ENCODE results near the gene CCNH.

Gene CCNH

GRCh38 chr5:87403409-87403808, 9.3 kb downstream of the CCNH start:
- no peak for DNase-seq

- no peak for DNase-seq
Observed at GRCh38 chr5:87401626-87402025, 11.1 kb downstream of the CCNH start.

DNA sequence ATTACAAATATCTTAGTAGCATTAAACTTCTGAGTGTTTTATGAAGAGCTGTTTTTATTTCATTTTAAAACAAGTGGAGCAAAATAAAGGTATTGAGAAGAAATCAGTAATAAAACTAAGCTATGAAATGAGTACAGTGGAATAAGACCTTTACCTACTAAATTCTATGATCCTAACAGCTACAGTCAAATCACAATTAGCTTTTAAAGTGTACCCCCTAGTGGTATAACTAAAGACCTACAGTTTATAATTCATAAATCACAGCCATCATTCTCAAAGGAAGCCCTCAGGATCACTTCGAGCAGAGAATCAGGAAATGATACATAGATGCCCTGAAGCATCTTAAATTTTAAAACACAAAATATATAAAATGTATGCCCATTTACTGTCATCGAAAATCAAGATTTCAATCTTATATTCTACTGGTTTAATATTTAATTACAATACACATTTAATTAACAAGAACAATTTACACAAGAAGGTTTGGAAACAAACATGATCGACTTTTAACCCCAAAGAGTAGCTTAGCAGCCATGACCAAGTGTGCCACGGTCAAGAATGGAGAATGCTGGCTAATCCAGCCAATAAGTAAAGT, 12.3 kb downstream of the CCNH start:
- peak; percentile 42 for DNase-seq

DNA sequence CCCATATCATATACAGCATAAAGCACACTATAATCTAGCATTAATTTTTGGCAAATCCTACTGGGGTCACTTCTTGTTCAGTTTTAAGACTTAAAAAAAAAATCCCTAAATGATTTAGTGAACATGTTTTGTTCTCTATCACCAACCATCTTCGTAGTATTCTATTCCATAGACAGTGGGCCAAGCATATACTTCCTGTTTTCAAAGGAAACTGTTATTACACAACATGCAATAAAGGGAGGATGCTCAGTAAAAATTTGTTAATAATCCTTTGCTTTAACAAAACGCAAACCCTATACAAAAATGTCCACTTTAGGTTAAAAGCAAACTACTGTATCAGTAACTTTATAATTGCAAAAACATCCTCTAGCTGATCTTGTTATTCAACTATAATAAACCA, 13.0 kb downstream of the CCNH start:
- no peak for DNase-seq

DNA sequence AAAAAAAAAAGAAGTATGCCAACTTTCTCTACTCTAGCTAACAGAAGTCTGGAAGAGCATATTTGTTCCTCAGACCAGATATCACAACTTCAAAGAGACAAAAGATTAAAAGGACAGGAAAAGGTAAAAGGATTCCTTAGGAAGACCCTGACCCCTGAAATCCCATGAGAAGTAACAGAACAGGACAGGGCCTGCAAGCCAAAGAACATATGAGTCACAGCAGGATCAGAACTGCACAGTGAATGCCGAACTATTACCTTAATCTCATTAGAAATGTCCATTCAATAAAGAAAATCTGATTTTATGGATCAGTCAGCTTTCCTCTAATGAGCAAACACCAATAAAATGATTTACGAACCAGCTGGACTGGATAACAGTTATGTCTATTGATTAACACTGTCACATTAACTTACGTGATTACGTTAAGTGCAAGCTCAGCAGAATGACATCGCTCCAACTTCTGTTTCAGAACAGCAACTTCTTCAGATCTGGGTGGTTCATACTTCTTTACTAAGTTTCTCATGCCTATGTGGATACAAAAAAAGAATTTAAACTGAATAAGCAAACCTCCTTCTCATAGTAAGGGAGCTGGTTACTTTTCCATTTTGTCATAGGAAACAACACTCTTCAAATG, 13.6 kb downstream of the CCNH start:
- DNase-seq = no peak

DNA sequence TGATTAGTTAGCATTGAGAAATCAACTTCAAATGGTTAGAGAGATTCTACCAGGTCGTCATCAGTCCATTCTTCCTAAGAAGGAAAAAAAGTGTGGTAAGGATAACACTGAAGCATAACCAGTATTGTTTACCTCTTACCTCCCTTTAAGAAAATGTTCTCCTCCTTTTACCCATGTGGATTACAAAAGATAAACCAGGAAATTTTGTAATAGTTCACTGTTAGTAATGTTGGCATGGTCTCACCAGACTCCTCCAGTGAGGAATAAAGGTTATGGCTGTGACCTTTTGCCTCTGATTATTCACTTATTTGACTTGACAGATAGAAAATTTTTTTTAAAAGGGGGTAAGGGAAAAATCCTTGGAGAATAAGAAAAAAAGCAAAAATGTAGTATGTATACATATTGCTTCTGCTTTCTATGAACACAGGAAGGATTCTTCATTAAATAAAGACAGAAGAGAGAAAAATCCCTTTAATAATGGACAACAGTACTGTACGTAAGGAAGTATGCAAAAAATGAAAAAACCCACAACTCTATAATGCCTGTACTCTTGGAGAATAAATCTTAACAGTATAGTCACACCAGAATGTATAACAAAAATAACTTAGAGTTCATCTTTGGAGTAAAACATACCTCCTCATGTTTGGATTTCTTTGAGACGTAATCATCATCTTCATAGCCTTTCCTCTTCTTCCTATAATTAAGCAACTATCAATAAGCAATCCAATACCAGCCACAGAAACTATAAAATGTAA, 18.1 kb downstream of the CCNH start:
- peak; percentile 52 for DNase-seq

GRCh38 chr5:87393331-87393730, 19.4 kb downstream of the CCNH start:
- DNase-seq = peak; percentile 86

- peak; percentile 11 for DNase-seq
Observed at GRCh38 chr5:87392801-87393200, 19.9 kb downstream of the CCNH start.

DNA sequence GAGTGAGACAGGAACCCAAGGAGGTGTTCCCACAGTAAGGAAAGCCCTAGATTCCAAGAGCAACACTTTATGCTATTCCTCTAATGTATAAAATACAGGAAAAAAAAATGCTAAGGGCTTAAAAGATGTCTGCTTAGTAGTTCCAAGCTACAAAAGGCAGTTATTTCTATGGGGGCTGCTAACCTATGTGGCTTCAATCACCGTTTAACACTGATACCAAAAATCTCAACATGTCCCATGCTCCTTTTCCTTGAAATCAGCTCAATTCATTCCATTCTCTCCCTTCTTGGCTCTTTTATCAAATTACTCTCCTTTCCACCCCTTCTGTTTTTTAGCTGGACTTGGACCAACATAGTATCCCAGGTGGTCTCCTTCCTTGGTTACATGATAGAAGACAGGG, 20.6 kb downstream of the CCNH start:
- DNase-seq = no peak

- DNase-seq = peak; percentile 31
Observed at GRCh38 chr5:87390576-87391199, 22.0 kb downstream of the CCNH start.

DNA sequence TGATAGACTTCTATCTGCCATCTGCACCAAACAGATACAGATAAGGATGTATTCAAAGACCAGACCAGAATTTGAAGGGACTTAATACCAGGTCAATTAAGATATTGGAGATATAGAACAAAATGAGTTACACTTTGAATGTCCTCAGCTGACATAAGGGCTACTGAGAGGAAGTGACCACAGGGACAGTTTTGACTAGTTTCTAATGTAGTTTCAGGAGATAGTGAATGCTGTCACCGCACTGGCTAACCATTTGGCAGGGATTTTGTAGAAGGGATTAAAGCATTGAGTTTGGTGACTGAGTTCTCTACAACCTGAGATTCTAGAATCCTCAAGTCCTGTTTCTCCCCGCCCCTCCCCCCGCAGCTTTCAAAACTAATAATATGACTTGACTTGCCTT, 22.7 kb downstream of the CCNH start:
- no peak for DNase-seq

- no peak for DNase-seq
Observed at GRCh38 chr5:87389296-87390034, 23.3 kb downstream of the CCNH start.

DNA sequence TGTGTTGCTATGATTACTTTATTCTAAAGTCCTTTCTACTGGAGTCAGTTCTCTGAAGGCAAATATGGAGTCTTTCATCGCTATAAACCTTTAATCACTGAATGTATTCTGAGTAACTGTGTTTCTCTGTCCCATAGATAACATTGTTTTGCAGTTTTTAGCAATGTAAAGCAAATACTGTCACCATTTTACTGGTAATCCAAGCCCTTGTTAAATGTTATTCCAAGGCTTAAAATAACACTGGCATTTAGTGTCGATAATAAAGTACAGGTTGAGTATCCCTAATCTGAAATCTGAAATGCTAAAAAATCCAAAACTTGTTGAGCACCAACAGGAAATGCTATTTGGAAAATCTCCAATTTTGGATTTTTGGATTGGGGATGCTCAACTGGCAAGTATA, 24.6 kb downstream of the CCNH start:
- DNase-seq = no peak

DNA sequence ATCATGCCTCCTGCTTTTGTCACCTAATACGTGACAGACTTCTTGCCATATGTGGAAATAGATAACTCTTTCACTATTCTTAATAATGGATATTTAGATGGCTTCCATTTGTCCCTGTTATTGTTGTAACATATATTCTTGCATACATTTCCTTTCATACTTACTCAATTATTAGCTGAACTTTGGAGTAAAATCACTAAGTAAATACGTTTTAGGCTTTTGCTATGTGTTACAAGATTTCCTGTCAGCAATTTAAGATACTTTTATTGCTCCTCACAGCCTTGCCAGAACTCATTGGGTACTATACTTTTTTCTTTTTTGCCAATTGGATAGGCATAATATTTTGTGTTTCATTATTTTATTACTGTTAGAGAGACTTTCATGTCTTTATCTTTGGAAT, 26.9 kb downstream of the CCNH start:
- DNase-seq = no peak

- peak; percentile 32 for DNase-seq
Observed at GRCh38 chr5:87383216-87383615, 29.5 kb downstream of the CCNH start.

- DNase-seq = no peak
Observed at GRCh38 chr5:87382224-87382623, 30.5 kb downstream of the CCNH start.

- DNase-seq = no peak
Observed at GRCh38 chr5:87372705-87373104, 40.0 kb downstream of the CCNH start.

DNA sequence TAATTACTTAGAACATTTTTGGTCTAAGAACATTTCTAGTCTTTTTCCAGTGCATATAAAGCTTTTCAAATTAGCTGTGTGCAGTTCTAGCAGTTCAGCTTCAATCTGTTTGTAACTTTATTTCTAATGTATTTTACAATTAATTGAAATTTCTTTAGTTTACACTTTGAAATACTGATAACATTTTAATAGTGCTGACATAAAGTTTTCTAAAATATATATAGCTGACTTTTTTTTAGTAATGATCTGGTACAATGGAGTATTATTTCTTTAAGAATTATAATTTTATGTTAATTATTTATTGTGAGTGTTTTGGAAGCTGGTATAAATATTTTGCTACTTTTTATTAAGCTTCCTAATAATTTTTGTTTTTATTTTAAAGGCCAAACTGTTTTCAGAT, 43.3 kb downstream of the CCNH start:
- no peak for DNase-seq

DNA sequence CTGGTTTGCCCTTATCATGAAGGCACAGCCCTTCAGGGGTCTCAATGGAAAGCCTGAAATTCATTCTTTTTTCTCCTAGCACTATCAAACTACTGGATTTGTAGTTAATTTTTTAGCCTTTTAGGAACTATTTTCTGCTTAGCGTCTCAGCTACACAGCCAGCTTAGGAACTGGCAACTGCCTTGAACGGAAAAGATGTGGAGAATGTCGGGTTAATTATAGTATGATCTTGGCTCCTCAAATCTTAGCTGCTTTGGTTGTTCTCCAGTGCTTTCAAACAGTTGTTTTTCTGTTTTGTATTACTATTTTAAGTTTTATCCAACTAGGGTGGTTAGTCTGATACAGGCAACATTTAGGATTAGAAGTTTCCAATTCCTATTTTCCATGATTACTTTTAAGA, 44.1 kb downstream of the CCNH start:
- no peak for DNase-seq

DNA sequence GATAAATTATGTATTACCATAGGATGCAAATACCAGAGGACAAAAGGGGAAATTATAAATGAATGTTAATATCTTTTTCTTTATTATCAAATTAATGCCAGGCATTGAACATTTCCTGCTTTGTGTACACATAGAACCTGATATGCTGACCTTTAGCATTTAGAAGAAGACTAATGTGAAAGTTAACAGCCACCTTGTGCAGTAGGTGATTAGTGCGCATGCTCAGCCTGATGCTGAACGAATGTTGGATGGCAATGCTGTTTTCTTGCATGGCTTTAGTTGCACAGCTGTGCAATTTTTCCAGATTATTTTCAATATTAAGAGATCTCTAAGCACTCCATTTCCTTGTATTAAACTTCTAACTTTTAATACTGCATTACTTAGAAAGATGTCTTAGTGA, 45.5 kb downstream of the CCNH start:
- DNase-seq = no peak

DNA sequence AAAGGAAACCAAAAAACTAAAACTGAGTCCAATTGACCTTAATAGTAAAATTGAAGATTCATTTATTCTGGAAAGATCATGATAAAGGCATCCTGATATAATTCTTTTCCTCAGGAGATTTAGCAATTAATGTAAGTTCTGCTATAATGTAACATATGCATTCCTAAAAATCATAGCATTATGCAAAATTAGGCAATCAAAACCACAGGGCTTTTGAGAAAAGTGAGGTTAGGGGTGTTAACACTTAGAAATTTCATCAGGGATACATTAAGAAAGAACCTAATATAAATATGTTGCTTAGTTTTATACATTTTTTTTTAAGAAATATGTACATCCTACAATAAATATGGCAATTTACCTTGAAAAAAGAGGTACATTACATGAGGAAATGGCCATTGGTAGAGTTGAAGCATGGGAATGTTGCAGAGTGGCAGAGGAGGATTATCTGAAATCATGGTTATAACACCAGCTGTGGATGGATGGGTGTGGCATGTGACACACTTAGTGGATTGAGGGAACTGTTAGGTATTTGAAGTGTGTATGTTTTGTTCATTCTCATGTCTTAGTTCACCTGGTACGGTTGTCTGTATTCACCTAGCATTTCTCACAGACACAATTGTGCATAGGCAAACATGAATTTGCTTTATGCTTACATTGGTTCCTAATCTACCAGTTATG, 51.1 kb downstream of the CCNH start:
- peak; percentile 63 for DNase-seq

DNA sequence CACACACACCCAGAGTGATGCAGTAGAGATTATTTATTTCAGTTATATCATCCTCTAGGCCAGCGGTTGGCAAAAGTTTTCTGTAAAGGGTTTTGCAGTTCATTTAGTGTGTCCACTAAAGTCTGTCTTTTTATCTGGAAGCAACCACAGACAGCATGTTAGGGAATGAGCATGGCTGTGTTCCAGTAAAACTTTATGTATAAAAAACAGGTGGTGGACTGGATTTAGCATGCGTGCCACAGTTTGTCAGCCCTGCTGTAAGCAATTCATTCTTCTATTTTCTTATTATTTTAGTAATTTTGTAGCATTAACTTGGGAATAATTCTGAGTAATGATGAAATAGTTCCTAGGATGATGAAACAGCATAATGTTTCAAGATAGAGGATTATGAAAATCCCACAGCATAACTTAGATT, 51.7 kb downstream of the CCNH start:
- DNase-seq = peak; percentile 69
